DMS153 (cell line): ENCODE measurements around the gene ZG16.
"Not testable (repeated sequence)": the region's sequence is repeated elsewhere in the genome, so short reads cannot be mapped to it uniquely, and the experiment has no call there.

Source experiments
- DNase-seq: peaks from one replicate; lab custom pipeline; 2025; lab: John Stamatoyannopoulos, UW

The ZG16 gene

GRCh38 chr16:29777576-29778350 lies at the start of gene ZG16:
Gene ZG16, plus strand, starts transcription at chr16:29778256. Its CDS starts 1,011 bp downstream, at chr16:29779267.
- no peak for DNase-seq

DNA sequence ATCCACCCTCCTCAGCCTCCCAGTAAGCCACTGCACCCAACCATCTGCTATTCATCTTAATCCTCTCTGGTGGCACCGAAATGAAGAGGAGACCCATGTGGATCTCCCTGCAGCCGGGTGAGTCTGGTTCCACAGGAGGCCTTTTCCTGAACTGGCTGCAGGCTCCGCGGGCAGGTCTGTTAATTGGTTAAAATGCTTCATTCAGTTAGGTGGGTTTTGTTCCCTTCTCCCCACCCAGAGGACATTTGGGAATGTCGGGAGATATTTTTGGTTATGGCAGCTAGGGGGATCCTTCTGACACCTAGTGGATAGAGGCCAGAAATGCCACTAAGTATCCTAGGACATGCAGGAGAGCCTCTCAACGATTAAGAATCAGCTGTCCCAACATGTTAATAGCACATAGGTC lies 48.9 kb upstream of the ZG16 start:
- peak; percentile 36 for DNase-seq

DNA sequence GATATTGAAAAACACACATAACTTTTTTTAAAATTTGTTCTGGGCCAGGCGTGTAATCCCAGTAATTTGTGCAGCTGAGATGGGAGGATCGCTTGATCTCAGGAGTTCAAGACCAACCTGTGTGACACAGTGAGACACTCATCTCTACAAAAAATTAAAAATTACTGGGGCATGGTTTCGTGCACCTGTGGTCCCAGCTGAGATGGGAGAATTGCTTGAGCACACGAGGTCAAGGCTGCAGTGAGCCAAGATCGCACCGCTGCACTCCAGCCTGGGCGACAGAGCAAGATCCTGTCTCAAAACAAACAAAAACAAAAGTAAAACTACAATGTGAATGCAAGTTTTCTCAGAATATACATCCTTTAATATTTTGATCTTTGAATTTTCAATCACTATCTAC lies 47.4 kb upstream of the ZG16 start:
- no peak for DNase-seq

DNA sequence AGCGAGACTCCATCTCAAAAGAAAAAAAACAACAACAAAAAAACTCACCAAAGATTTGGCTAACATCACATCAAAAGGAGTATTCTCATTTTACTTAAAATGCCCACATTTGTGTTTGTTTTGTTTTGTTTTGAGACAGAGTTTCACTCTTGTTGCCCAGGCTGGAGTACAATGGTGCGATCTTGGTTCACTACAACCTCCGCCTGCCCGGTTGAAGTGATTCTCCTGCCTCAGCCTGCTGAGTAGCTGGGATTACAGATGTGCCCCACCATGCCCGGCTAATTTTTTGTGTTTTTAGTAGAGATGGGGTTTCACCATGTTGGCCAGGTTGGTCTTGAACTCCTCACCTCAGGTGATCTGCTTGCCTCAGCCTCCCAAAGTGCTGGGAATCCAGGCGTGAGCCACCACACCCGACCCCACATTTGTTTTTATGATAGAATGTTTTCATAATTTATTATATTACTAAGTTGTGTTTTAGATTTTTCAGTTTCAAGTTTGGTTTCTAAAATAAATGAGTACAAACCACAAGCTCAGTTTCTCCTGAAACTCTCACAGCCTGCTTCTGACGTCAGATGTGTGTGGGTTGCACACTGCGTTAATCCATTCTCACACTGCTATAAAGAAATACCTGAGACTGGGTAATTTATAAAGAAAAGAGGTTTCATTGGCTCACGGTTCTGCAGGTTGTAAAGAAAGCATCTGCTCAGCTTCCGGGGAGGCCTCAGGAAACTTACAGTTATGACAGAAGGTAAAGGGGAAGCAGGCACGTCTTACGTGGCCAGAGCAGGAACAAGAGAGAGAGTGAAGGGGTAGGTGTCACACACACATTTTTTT lies 46.1 kb upstream of the ZG16 start:
- not testable (repeated sequence) for DNase-seq

DNA sequence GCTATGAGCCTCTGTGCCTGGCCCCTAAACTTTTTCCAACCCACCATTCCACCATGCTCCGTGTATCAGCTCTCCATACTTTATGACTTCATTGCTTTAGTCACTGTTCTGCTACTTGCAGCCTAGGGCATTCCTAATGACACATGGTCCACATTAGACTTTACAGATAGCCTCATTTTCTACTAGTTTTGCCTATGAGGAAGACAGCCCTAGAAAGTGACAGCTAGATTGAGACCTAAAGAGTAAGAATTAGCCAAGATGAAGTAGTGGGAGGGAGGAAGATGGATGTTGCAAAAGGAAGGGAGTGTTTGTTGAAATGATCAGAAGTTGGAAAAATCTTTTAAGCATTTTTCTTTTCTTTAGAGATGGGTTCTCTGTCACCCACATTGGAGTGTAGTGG lies 43.3 kb upstream of the ZG16 start:
- DNase-seq, result no peak

DNA sequence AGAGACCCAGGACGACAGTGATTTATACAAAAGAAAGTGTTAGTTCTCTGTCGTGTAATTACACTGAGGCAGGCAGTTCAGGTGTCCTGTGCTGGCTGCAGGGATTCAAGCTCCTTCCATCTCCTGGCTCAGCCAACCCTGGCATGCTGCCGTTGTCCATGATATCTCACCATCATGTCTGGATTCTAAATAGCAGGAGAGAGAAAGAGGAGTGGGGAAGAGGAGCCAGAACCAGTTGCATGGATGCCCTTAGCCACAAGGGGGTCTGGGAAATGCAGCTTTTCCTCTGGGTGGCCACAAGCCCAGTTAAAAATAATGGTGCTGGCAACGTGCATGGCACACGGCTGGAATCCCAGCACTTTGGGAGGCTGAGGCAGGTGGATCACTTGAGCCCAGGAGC lies 41.9 kb upstream of the ZG16 start:
- no peak for DNase-seq

- no peak for DNase-seq
Observed at GRCh38 chr16:29736764-29737163, 41.3 kb upstream of the ZG16 start.

DNA sequence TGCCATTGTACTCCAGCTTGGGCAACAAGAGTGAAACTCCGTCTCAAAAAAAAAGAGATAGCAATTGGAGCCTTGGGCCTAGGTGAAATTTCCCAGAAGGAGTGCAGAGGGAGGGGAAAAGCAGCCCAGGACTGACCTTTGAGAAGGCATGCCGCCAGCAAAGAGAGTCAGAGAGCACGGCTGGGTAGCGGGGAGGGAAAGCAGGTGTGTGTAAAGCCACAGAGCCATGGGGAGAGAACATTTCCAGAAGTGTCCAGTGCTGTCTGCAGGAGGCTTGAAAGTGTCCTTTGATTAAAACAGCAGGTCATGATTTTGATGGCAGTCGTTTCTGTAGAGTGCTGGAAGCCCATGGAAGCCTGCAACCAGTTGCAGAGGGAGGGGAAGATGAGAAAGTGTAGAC lies 40.3 kb upstream of the ZG16 start:
- no peak for DNase-seq

DNA sequence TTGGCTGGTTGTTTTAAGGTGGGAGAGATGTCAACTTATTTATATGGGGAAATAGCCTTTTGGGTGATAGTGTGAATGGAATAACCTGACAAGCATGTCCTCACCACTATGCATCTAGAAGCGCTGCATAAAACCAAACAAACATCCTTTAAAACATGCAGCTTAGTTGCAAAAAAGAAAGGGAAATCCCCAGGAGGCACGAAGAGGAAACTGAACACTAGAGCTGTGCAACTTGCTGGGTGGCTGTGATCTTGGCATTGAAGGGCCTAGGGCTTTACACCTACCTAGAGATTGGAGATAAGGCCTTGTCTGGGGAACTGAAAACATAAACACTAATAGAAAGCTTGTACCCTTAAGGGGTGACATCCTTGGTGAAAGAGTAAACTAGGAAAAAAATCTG lies 39.5 kb upstream of the ZG16 start:
- DNase-seq, result no peak

GRCh38 chr16:29739927-29740629 lies 38.0 kb upstream of the ZG16 start:
- not testable (repeated sequence) for DNase-seq

DNA sequence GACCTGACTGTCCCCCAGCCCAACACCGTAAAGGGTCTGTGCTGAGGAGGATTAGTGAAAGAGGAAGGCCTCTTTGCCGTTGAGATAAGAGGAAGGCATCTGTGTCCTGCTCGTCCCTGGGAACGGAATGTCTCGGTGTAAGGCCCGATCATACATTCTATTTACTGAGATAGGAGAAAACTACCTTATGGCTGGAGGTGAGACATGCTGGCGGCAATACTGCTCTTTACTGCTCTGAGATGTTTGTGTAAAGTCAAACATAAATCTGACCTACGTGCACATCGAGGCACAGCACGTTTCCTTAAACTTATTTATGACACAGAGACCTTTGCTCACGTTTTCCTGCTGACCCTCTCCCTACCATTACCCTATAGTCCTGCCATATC lies 37.4 kb upstream of the ZG16 start:
- not testable (repeated sequence) for DNase-seq

GRCh38 chr16:29742683-29743275 lies 35.3 kb upstream of the ZG16 start:
- DNase-seq, result no peak

DNA sequence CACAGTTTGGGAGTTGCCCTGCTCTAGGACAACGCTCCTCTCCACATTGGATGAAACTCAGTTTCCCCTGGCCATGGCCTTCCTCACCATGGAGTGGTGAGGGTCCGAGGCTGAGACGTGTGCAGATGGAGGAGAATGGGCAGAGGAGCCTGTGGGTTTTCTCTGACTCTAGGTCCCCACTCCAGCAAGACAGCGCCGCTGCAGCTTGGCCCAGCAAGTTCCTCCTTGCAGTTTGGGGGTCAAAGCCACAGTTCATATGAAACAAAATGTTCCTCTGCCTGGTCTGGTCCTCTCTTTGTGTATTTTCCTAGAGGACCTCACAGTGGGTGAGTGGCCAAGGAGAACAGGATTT lies 34.6 kb upstream of the ZG16 start:
- no peak for DNase-seq

GRCh38 chr16:29743827-29744531 lies 34.1 kb upstream of the ZG16 start:
- DNase-seq, result no peak

- no peak for DNase-seq
Observed at GRCh38 chr16:29744541-29745101, 33.4 kb upstream of the ZG16 start.

DNA sequence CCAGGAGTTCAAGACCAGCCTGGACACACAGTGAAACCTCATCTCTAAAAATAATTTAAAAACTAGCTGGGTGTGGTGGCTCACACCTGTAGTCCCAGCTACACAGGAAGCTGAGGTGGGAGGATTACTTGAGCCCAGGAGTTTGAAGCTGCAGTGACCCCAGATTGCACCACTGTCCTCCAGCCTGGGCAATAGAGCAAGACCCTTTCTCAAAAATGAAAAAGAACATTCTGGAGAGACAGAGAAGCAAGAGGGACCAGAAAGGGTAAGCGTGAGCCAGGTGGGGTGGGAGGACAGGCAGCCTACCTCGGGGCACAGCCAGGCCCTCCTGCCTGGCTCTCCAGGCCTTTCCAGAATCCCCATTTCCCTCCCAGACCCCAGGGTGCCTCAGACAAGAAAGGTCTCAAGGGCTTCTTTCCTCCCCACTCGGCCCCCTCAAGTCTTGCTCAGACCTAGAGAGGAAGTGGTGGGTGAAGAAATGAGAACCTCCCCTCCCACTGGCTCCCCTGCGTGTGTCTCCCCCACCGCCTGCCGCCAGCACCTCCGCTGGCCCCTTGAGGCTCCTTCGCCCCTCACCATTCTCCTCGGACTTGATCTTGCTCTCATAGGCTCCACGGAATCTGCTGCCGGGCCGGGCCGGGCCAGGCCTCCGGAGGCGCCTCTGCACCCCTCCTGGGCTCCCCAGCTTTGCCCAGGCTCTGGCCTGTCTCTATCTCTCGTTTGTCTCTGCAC lies 32.8 kb upstream of the ZG16 start:
- no peak for DNase-seq

DNA sequence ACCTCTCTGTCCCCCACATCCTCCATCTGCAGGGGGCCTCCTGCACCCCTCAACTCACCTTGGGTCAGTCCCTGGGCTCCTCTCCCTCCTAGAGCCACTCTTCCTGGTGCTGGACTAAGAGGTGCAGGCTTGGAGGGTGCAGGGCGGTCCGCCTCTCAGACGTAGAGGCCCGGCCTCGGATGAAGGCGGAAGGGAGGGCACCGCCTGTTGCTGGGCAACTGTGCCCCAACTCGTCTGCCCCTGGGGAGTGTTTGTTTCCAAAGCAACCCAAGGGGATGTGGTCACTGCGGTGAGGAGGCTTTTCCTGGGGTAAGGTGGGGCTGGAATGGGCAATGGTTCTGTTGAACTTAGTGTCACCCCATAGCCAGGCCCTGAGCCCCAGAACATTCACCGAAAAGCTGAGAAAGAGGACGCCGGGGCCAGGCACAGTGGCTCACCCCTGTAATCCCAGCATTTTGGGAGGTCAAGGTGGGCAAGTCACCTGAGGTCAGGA lies 32.2 kb upstream of the ZG16 start, which contains the start of gene C16orf54:
C16orf54 (minus strand) TSS at position 138 of the 493 bp plus-strand sequence. CDS start 1,039 bp downstream, outside the sequence.
- DNase-seq, result no peak

DNA sequence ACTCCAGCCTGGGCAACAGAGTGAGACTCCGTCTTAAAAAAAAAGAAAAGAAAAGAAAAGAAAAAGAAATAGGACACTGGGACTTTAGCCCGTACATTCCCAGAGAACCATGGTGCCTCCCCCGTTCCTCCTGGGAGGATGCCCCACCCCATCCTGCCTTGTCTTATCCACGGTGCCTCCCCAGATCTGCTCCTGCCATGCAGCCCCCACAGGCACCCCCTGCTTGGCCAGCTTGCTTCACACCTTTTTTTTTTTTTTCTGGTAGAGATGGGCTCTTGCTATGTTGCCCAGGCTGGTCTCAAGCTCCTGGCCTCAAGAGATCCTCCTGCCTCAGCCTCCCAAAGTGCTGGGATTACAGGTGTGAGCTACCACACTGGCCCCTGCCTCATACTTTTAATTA lies 31.5 kb upstream of the ZG16 start:
- not testable (repeated sequence) for DNase-seq

DNA sequence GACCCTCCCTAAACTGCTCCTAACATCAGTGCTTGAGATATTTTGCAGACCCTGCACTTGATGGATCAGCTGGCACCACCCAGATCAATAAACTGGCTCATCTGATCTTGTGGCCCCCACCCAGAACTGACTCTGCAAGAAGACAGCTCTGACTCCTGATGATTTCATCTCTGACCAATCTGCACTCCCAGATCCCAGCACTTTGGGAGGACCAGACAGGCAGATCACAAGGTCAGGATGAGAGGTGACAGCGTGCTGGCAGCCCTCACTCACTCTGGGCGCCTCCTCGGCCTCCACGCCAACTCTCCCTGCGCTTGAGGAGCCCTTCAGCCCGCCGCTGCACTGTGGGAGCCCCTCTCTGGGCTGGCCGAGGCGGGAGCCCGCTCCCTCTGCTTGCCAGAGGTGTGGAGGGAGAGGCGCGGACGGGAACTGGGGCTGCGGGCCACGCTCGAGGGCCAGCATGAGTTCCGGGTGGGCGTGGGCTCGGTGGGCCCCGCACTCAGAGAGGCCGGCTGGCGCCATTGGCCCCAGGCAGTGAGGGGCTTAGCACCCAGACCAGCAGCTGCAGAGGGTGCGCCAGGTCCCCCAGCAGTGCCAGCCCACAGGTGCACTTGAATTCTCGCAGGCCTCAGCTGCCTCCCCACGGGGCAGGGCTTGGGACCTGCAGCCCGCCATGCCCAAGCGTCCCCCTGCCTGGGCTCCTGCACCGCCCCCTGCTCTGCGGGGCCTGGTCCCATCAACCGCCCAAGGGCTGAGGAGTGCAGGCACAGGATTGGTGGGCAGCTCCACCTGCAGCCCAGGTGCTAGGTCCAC lies 29.9 kb upstream of the ZG16 start:
- DNase-seq, result no peak
